GM20000 (cell line): ENCODE results near the gene CLDN6.

Experiments used
- DNase-seq: peaks from one replicate; pipeline ENCODE4 v3.0.0; 2012; ENCODE audit warnings: low spot score
- TF ChIP-seq, protein P1 (sequence below): IDR thresholded peaks from 2 replicates; pipeline ENCODE4 v1.5.1; 2012; ENCODE audit warnings: mild to moderate bottlenecking, control low read depth; ENCODE audit errors: extremely low read depth, missing control alignments

The CLDN6 gene

DNA sequence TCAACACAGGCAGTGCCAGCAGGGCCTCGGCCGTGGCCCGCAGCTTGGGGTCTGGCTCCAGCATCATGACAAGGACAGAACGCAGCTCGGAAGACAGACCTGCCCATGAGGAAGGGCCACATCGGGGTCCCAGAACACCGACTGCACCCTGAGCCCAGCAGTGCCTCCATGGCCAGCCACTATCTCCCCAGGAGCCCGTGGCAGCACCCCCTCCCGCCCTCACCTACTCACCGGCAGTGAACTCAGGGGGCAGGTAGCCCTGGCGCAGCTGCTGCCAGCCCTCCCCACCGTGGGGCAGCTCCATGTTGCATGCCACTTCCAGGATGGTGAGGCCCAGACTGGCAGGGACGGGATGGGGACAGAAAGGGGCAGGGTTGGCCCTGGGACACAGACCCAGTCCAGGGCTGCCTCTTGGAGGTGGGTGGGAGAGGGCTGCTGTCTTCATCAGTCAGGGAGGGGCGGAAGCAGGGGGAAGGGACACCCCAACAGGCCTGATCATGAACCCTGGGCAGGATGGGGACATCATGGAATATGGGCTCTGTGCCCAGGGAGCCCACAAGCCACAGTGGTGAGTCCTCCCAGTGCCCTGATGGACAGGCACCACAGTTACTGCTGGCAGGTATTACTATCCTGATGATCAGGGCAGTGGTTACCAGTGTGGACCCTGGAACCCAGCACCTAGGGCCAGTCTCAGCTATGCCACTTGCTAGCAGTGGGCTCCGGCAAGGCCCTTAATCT lies 43.5 kb downstream of the CLDN6 start:
- no peak for DNase-seq
- TF ChIP-seq, protein P1, sequence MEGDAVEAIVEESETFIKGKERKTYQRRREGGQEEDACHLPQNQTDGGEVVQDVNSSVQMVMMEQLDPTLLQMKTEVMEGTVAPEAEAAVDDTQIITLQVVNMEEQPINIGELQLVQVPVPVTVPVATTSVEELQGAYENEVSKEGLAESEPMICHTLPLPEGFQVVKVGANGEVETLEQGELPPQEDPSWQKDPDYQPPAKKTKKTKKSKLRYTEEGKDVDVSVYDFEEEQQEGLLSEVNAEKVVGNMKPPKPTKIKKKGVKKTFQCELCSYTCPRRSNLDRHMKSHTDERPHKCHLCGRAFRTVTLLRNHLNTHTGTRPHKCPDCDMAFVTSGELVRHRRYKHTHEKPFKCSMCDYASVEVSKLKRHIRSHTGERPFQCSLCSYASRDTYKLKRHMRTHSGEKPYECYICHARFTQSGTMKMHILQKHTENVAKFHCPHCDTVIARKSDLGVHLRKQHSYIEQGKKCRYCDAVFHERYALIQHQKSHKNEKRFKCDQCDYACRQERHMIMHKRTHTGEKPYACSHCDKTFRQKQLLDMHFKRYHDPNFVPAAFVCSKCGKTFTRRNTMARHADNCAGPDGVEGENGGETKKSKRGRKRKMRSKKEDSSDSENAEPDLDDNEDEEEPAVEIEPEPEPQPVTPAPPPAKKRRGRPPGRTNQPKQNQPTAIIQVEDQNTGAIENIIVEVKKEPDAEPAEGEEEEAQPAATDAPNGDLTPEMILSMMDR = no peak

DNA sequence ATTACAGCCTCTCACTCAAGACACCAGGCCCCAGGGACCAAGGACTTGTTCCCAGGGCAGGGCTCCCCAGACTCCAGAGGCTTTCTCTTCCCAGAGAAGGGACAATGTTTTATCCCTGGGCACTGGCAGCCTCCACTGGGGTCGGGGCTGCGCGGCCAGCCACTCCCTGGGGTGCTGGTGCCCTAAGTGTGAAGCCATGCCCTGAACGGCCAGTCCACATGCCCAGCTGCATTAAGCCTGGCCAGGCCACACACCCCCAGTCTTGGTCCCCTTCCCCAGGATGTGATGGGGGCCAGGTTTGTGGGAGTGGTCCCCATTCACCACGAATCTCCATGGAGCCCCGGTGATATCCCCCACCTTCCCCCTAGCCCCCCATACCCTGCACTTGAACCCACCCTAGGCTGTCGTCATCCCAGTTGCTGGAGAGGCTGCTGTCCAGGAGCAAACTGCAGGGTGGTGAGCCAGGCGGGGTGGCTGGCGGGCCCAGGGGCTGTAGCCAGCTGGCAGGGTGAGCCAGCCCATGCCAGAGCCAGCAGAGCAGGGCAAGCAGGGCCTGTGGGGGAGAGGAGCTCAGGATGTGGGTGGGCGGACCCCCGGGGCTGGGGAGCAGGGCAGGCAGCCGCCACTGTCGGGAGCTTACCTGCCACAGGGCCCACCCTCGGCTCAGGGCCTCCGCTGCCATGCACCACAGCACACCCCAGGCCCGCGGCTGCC lies 44.2 kb downstream of the CLDN6 start:
- no peak for DNase-seq
- TF ChIP-seq, protein P1 = no peak

DNA sequence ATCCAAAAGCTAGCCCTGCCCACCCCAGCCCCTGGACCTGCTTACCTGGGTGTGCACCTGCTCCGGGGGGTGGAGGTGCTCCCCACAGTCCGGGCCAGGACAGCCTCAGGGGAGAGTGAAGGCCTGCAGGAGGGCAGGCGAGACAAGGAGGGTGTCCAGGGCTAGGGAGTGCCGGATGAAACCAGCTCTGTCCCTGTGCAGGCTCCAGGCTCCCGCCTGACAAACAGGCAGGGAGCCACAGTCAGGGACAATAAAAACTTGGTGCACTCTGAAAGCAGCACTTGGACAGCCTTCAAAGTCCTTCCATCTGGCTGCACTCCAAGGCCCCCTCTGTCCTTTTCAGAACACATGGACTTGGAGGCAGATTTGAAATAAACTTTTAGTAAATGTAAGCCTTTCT lies 44.9 kb downstream of the CLDN6 start:
- DNase-seq = no peak
- TF ChIP-seq, protein P1 = no peak

DNA sequence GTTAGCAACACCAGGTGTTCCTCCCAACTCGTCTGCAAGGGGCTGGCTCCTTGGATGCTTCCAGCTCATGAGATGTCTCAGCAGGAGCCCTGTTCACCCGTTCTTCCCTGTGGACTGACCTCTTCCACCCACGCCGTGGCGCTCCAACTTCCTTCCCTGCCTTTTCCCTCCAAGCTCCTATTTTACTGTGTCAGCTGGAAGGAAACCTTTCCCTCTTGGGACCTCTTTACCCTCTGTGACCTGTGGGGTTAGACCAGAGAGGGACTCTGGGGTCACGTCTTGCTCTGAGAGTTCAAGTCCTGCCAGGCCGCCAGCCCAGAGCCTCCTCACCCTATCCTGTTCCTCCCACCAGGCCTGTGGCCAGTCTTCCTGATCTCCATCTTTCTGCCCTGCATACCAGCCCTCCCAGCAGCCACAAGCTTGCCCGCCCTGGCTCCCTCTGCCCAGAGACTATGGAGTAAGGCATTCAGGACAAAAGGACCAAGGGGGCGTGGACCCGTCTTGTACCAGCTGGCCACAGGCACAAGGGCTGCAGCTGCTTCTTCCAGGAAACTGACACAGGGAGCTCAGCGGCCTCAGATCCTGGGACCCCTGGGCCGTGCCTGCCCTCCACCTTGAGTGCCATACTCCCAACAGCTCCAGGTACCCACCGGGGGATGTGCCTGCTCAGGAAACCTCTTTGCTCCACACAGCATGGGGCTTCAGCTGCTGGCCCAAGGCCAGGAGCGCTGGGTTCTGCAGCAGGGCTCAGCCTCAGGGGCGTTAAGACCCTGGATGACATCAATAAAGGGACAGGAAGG lies 45.8 kb downstream of the CLDN6 start:
- no peak for DNase-seq
- TF ChIP-seq, protein P1 = no peak

DNA sequence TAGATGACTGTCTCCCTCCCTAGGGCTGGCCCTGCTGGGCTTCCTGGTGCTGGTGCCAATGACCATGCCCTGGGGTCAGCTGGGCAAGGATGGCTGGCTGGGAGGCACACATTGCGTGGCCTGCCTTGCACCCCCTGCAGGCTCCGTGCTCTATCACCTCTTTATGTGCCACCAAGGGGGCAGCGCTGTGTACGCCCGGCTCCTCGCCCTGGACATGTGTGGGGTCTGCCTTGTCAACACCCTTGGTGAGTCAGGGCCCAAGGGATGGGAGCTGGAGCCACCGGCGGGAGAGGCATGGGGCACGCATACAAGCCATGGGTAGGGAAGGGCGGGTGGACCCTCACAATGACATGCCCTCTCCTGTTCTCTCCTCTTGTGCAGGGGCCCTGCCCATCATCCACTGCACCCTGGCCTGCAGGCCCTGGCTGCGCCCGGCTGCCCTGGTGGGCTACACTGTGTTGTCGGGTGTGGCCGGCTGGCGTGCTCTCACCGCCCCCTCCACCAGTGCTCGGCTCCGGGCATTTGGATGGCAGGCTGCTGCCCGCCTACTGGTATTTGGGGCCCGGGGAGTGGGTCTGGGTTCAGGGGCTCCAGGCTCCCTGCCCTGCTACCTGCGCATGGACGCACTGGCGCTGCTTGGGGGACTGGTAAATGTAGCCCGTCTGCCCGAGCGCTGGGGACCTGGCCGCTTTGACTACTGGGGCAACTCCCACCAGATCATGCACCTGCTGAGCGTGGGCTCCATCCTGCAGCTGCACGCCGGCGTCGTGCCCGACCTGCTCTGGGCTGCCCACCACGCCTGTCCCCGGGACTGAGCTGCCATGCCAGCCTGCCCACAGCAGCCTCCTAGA lies 46.6 kb downstream of the CLDN6 start:
- TF ChIP-seq, protein P1 = no peak
- DNase-seq = no peak

DNA sequence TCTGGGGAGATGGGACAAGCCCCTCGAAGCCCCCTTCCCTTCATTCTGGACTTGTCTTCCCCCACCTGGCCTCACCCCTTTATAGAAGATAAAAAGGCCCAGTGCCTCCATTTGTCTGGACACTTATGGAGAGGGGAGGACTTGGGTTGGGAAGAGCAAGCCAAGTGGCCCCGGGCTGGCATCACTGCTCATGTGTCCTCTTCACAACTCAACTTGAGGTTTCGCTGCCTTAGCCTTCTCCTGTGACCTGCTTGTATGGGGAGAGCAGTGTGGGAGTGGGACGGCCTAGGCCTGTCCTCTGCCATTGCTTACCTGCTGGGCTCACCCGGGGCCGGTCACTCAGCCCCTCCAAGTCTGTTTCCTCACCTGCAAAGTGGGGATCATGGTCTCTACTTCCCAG lies 47.4 kb downstream of the CLDN6 start:
- no peak for DNase-seq
- TF ChIP-seq, protein P1 = no peak
